HG02840 (cell line): Measurements from ENCODE around the gene SH3D21.

ENCODE experiments used
- ATAC-seq: cut with Tn5 transposase; IDR thresholded peaks from one replicate; pipeline ENCODE4 v1.9.1; 2021; ENCODE audit warnings: mild to moderate bottlenecking, moderate library complexity, moderate number of reproducible peaks; ENCODE audit not compliant: unreplicated experiment, low FRiP score

SH3D21 gene

GRCh38 chr1:36306210-36306901 is at the start of gene SH3D21:
Gene SH3D21 (plus strand): TSS chr1:36306368. CDS start chr1:36306421, 53 bp downstream.
- ATAC-seq = peak; percentile 32

DNA sequence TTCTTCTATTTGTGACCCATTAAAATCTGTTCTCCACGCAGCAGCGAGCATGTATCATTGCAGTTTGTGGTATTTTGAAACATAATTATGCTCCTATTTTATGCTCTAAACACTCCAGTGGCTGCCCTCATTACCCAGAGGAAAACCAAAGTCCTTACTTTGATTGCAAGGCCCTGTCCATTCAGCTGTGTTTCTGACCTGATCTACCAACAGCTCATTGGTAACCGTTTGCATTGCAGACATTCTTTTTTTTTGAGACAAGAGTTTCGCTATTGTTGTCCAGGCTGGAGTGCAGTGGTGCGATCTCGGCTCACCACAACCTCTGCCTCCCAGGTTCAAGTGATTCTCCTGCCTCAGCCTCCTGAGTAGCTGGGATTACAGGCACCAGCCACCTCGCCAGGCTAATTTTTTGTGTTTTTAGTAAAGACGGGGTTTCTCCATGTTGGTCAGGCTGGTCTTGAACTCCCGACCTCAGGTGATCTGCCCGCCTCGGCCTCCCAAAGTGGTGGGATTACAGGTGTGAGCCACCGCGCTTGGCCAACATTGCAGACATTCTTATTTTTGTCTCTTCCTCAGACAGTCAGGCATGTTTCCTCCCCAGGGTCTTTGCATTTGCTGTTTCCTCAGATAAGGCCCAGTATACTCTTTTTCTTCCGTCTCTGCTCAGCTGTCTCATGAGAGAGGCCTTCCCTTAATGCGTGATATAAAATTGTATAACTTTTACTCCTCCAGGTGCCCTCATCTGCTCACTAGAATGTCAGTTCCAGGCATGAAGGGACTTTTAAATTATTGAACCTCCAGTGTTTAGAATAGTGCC is 49.4 kb upstream of the SH3D21 start:
- ATAC-seq = no peak

GRCh38 chr1:36257375-36257767 is 48.8 kb upstream of the SH3D21 start:
- no peak for ATAC-seq

DNA sequence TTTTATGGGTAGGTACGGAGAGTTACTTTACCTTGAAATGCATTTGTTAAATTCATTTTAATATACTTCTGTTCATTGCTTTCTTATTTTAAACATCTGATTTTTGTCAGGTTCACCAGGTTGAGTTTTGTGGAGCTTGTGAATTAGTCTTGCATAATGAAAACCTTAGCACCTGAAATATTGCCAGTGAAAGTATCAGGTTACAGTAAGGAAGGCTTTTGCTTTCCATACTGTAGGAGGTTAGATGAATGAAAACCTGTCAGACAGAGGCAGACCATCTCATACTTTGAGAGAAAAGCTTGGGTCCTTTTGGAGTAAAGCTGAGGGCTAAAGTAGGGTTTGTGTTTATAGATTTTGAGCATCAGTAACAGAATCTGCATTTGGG is 47.2 kb upstream of the SH3D21 start:
- no peak for ATAC-seq

- no peak for ATAC-seq
These were observed 37.2 kb upstream of the SH3D21 start for GRCh38 chr1:36268981-36269380.

DNA sequence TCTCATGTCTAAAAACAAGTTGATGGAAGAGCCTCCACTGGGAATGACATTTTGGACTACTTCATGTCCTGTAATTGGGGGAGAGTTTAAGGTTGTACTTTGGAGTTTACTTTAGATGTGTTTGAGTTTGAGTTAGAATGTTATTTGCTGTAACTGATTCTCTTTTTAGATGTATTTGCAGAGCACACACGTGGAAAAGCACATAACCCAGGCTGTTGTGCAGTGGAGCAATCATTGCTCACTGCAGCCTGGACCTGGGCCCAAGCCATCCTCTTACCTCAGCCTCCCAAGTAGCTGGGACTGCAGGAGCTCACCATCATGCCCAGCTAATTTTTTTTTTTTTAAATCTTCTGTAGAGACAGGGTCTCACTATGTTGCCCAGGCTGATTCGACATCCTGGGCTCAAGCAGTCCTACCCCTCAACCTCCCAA is 36.7 kb upstream of the SH3D21 start:
- no peak for ATAC-seq

DNA sequence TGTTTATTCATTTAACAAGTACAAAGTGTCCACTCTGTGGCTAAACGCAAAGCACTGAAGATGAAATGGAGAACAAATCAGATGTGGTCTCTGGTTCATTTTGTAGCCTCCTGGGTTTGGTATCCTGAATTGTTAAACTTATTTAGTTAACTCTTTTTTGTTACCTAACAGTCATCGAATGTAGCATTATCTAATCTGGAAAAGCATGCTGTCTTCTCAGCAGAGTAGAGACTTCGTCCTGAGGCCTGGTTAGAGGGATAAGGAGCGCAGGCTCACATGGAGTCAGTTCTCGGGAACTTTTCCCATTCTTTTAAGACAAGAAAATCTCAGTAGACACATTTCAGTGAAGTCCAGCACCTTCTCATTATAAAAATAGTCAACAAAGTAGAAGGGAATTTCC is 33.1 kb upstream of the SH3D21 start:
- no peak for ATAC-seq

- ATAC-seq = no peak
These were observed 32.0 kb upstream of the SH3D21 start for GRCh38 chr1:36274201-36274600.

DNA sequence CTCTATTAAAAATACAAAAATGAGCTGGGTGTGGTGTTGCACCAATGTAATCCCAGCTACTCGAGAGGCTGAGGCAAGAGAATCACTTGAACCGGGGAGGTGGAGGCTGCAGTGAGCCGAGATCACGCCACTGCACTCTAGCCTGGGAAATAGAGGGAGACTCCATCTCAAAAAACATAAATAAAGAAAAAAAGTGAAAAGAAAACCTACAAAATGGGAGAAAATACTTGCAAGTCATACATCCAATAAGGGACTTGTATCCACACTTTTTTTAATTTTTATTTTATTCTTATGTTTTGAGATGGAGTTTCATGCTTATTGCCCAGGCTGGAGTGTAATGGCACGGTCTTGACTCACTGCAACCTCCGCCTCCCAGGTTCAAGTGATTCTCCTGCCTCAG is 29.5 kb upstream of the SH3D21 start:
- no peak for ATAC-seq

DNA sequence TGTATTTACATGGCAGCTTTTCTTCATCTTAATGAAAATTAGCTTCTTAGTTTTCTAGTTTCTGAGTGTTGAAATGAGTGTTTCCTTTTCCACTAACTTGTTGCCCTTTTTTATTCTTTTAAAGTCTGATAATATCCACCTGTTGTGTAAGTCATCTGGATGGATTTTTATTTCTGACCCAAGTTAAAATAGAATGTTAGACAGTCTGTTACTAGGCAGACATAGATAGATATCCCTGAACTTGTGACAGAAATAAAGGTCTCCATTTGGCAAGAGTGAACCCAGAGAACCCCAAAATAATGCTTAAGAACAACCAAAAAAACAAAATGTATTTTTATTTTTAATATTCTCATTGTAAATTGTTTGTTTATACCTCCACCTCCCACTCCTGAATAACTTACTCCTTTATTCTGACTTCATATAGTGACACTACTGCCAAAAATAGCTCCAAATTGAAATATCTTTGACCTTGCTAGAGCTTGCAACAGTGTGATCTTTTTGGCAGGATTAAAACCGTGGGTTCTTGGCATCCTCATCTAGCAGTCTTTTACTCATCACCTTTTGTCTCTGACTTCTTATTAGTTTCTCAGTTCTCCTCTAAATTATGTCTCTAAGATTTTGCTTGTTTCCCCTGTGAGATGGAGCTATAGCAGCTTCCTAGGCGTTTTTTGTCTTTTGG is 26.9 kb upstream of the SH3D21 start:
- no peak for ATAC-seq

- no peak for ATAC-seq
These were observed 26.3 kb upstream of the SH3D21 start for GRCh38 chr1:36279789-36280296.

GRCh38 chr1:36284061-36284460 is 22.1 kb upstream of the SH3D21 start:
- ATAC-seq = no peak

- no peak for ATAC-seq
These were observed 21.7 kb upstream of the SH3D21 start for GRCh38 chr1:36284517-36284916.

DNA sequence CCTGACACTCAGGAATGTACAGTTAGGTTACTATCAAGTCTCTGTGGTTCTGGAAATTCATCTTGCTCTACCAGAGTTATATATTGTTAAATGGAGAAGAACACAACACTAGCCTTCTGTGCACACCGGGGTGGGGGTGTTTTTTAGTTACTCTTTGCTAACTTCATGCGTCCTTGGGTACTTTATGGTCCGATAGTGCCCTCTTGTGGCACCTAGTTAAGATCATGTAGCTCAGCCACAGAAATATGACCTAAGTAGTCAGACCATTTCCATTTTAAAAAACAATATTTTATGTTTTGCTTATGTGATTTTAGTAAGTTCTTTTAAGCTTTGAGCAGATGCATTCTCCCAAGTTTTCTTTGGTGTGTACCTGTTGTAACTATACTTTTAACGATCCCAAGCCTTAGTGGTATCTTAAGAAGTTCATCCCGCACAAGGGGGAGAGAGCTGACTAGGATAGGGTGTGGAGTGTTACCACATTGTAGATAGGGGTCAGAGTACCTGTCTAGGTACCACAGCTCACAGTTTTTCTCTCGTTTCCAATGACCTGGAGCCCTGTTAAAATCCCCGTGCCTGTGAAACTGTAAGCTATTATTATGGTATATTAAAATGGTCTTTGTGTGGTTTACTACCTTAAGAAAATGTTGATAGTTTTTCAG is 20.6 kb upstream of the SH3D21 start:
- no peak for ATAC-seq

DNA sequence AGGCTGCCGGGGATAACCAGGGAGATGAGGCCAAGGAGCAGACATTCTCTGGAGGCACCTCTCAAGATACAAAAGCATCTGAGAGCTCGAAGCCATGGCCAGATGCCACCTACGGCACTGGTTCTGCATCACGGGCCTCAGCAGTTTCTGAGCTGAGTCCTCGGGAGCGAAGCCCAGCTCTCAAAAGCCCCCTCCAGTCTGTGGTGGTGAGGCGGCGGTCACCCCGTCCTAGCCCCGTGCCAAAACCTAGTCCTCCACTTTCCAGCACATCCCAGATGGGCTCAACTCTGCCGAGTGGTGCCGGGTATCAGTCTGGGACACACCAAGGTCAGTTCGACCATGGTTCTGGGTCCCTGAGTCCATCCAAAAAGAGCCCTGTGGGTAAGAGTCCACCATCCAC is 19.4 kb upstream of the SH3D21 start:
- no peak for ATAC-seq

- ATAC-seq = no peak
These were observed 18.6 kb upstream of the SH3D21 start for GRCh38 chr1:36287595-36287994.

GRCh38 chr1:36295390-36295789 is 10.8 kb upstream of the SH3D21 start:
- ATAC-seq = no peak

DNA sequence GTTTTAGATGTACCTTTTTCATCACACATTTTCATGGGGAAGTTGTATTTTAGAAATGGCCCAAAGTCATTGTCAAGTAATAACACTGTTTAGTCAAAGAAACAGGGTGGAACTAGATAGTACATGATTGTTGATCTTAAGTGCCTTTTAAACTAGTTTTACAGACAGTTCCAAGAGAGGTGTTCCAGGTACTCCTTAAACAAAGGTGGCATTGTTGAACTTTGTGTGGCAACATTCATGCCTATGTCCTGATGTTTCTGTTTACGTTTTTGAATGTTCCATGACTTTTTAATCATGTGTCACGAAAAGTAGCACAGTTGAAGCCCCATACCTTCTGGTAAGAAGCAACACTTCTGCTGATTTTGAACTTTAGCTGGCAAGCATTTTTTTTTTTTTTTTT is 9.1 kb upstream of the SH3D21 start:
- ATAC-seq = no peak

DNA sequence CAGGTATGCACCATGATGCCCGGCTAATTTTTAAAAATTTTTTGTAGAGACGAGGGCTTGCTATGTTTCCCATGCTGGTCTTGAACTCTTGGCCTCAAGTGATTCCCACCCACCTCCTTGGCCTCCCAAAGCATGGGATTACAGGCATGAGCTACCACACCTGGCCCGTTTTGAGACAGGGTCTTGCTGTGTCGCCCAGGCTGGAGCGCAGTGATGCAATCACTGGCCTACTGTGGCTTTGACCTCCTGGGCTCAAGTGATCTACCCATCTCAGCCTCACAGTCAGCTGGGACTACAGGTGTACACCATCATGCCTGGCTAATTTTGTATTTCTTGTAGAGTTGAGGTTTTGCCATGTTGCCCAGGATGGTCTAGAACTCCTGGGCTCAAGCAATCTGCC is 7.5 kb upstream of the SH3D21 start:
- ATAC-seq = no peak

DNA sequence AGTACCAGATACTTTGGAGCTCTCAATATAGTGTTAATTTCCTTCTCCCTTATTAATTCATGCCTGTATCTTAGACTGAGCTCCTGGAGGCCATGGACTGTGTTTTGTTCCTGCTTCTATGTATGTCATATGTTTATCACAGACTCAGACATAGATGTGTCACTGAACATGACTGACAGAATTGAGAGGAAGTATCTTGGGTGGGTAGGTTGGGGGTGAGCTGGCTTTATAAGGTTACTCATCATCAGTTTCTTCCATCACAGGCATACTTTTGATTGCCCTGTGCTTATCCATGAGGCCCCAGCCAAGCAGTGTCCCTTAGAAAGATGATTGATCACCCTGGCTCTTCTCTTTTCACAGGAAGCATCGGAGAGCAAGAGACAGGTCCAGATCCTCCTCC is 5.6 kb upstream of the SH3D21 start:
- no peak for ATAC-seq

DNA sequence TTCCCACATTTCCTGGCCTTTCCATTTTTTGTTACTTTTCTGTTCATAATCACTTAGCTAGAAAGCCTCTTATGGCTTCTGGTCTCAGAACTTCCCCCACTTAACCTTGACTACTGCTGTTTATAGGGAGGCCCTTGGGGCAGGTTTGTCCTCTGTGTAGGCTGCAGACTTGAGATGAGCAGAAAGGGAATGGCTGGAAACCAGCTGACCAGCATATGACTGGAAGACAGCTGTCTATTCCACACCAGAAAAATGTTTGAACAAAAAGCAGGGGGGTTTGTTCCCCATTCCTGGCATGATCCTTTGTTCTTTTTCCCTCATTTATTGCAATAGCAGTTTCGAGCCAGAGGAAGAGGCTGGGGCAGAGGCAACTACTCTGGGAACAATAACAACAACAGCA is 4.9 kb upstream of the SH3D21 start:
- ATAC-seq = no peak
